ENCODE results near the gene AOX1. TPM values are rescaled to one million over a fixed set of nuclear protein-coding genes. Genes with fewer than 3 reads are reported as not detected.

AOX1 gene
- total RNA-seq, 1 experiment from 2014 or later: 0.71 TPM

DNA sequence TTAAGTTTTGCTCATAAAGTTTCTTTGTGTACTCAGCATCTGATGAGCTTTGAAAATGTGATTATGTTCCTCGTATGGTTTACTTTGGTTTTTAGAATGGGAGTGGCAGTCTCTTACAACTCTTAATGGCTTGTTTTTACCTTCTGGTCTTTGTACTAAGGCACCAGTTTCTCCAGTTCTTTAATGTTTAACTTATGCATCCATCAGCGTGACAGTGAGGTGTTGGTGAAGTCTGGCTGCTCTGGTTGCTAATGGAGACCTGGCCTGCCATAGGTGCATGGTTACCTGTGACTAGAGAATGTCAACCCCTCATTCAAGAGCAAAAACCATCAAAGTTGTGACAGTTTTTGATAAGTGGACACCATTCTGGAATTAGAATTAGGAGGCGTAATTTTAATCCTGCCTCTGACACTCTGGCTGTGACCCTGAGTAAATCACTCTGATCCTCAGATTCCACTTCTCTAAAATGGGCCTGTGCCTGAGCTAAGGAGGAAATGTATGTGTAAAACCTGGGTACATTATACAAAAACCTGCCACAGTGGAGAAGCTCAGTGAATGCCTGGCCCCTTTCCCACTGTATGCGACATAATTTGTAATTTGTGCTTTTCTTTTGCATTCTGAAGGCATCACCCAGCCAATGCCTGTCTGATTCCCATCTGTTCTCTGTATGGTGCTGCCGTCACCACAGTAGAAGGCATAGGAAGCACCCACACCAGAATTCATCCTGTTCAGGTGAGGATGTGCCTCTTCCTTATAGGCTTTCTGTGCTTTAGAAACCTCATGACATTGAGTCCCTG is 11.2 kb downstream of the AOX1 start:
- ATAC-seq (no peak), DNase-seq (ENCODE audit: low read depth, low spot score) (no peak)
- intact Hi-C loops (cut with micrococcal nuclease): no loop called here
- ChIA-PET POLR2A (no interaction called here), CTCF (no interaction called here), RAD21 (ENCODE audit: low non-redundant PET in 1 of 2, low total read pairs in 2 of 2, uncharacterized antibody in 2 of 2, unreplicated experiment in 2 of 2) (no interaction called here)
- Histone ChIP-seq H3K9me2 (ENCODE audit: insufficient read depth) (no peaks in the 10 kb centered on the region), H3K9me3 (ENCODE audit: control insufficient read depth in 1 of 2, insufficient read depth in 1 of 2, low read depth in 1 of 2, low read length in 2 of 2) (no peaks in the 10 kb centered on the region), H4K20me1 (ENCODE audit: insufficient read depth) (no peaks in the 10 kb centered on the region), H3K27ac (ENCODE audit: low read depth, low read length) (no peak overlapping the region), H3K79me2 (ENCODE audit: insufficient read depth, low read length) (no peaks in the 10 kb centered on the region), H3K4me1 (ENCODE audit: control insufficient read depth in 1 of 2, insufficient read depth in 2 of 2, low read length in 2 of 2) (no peaks in the 10 kb centered on the region; a peak in 1 of 4 replicates), H3K9ac (ENCODE audit: low read length) (no peak overlapping the region), H2AFZ (ENCODE audit: low read depth, low read length, poor library complexity, severe bottlenecking) (no peak overlapping the region), H3K27me3 (ENCODE audit: insufficient read depth, low read length) (peaks cover 5% of the 10 kb centered on the region), H3K4me2 (ENCODE audit: low read length) (no peak overlapping the region), H3K4me3 (replicated peaks in 1 of 2; ENCODE audit: low read depth in 1 of 2, low read length in 2 of 2) (no peak overlapping the region), H3K36me3 (ENCODE audit: control insufficient read depth in 1 of 2, insufficient read depth in 2 of 2, low read length in 2 of 2) (no peaks in the 10 kb centered on the region)
- TF ChIP-seq JUND (IDR thresholded peaks at IDR 0.05) (no peak), CBX3 (IDR thresholded peaks at IDR 0.05; ENCODE audit: low read depth) (no peak)
- no TSS peak for BruUV-seq (replicated peaks)

DNA sequence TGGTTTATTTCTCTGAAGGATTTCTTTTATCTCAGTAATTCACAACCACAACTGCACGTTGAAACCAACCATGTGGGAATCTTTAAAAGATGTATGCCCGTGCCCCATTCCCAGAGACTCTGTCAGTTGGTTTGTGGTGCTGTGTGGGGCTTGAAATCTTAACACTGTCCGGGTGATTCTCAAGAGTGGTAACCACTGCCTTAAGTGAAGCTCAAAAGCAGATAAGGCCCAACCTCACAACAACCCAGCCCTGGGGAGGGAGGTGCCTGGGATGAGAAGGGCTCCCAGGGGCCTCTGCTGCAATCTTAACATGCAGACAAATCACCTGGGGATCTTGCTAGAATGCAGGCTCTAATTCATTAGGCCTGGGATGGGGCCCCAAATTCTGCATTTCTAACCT is 13.4 kb downstream of the AOX1 start:
- no peak overlapping the region for H3K27ac ChIP-seq (ENCODE audit: low read depth, low read length)
- H3K9me3 ChIP-seq (ENCODE audit: control insufficient read depth in 1 of 2, insufficient read depth in 1 of 2, low read depth in 1 of 2, low read length in 2 of 2): no peaks in the 10 kb centered on the region
- no peaks in the 10 kb centered on the region for H4K20me1 ChIP-seq (ENCODE audit: insufficient read depth)
- DNase-seq (ENCODE audit: low read depth, low spot score): no peak
- POLR2A ChIA-PET: no interaction called here
- H3K9ac ChIP-seq (ENCODE audit: low read length): no peak overlapping the region
- no peaks in the 10 kb centered on the region for H3K36me3 ChIP-seq (ENCODE audit: control insufficient read depth in 1 of 2, insufficient read depth in 2 of 2, low read length in 2 of 2)
- TF ChIP-seq POLR2AphosphoS5 (IDR thresholded peaks at IDR 0.05; ENCODE audit: low read depth, low read length): no peak
- no peak for TF ChIP-seq CBX3 (IDR thresholded peaks at IDR 0.05; ENCODE audit: low read depth)
- intact Hi-C loops (cut with micrococcal nuclease): no loop called here
- peaks cover 0 to 7% of the 10 kb centered on the region in 2 experiments; a peak in 2 of 4 replicates for H3K4me1 ChIP-seq (ENCODE audit: control insufficient read depth in 1 of 2, insufficient read depth in 2 of 2, low read length in 2 of 2)
- H2AFZ ChIP-seq (ENCODE audit: low read depth, low read length, poor library complexity, severe bottlenecking): no peak overlapping the region
- no peak overlapping the region for H3K4me2 ChIP-seq (ENCODE audit: low read length)
- H3K9me2 ChIP-seq (ENCODE audit: insufficient read depth): no peaks in the 10 kb centered on the region
- CTCF ChIA-PET: no interaction called here
- no peaks in the 10 kb centered on the region for H3K27me3 ChIP-seq (ENCODE audit: insufficient read depth, low read length)
- H3K4me3 ChIP-seq (replicated peaks in 1 of 2; ENCODE audit: low read depth in 1 of 2, low read length in 2 of 2): no peak overlapping the region
- ATAC-seq: no peak
- no TSS peak for BruUV-seq (replicated peaks)
- H3K79me2 ChIP-seq (ENCODE audit: insufficient read depth, low read length): no peaks in the 10 kb centered on the region
- RAD21 ChIA-PET (ENCODE audit: low non-redundant PET in 1 of 2, low total read pairs in 2 of 2, uncharacterized antibody in 2 of 2, unreplicated experiment in 2 of 2): no interaction called here
